Pons (tissue), 1 donor: ENCODE data around the gene TLR8.
A peak's percentile ranks its signal among the peaks of the same experiment; 100 is the strongest.
"Not testable (repeated sequence)": the region's sequence is repeated elsewhere in the genome, so short reads cannot be mapped to it uniquely, and the experiment has no call there.

Source experiments
- DNase-seq: peaks from one replicate; pipeline ENCODE4 v3.0.0-alpha.2; 2016; ENCODE audit warnings: low spot score

The TLR8 gene

DNA sequence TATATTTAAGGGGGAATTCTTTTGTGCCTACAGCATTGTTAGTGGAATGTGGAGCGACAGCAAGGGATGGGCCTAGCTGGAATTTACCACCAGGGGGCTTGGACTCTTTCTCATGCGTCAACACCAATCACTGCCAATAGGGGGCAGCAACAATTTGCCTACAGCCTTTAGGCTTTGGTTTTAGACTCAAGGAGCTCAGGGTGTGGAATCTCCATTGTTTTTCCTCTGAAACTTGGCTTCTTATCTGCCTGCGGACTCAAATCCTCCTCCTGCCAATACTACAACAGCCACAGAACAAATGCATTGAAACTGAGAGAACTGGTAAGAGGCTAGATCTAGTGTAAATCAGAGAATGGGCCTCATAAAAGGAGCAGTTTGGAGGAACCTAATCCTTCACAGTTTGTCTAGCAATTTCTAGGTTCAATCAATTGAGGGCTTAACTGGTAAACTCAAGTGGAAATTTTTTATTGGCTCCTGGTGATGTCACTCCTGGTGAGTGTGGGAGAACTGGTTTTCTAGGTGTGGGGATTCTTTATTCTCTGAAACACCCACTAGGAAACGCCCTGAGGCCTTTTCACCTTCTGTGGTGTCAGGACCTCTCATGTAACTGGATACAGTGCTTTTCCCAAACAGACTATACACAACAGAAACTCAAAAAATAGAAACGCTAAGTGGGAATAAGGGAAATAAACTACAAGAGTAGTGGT, 40.6 kb downstream of the TLR8 start:
- peak; percentile 58 for DNase-seq

DNA sequence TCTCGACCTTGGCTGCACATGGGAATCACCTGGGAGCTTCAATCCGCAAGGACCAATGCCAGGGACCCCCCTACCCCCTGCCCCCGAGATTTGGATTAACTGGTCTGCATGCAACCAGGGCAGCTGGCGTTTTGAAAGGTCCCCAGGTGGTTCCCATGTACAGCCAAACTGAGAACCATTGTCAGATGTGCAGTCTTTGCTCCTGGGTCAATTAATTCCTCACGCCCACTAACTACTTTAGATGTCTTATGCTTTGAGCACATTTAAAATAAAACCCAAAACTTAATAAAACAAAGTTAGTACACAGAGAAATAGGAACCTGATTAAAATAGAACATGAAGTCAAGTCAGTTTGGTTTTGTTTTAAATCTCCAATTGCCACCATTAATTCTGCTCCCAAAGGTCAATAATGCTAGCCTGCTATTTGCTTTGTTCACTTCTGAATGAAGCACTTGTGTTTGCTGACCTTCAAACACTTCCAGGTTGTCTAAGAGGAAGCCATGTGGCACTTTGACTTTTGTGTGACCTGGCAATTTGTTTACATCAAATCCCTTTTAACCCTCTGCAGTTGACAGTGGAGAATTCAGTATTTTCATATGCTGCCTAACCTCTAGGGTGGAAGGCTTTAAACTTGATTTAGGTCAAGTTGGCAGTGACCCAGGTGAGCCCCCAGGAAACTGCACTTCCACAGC, 41.3 kb downstream of the TLR8 start:
- no peak for DNase-seq

DNA sequence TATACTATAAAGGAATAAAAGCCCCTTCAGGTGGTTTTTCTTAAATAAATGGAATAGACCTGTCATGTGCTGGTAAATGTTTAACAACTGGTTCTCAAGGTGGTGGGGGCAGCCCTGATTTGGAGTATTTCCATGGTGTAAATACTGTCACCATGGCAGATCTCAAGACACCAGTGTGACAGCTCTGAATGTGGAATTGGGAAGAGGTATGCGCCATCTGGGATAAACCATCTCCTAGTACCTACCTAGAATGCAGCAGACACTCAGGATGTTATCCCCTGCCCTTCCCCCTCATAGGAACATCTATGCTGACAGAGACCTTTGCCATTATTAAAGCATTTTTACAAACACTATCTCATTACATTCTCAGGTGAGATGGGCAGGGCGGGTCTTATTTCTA, 42.1 kb downstream of the TLR8 start:
- DNase-seq, result no peak

DNA sequence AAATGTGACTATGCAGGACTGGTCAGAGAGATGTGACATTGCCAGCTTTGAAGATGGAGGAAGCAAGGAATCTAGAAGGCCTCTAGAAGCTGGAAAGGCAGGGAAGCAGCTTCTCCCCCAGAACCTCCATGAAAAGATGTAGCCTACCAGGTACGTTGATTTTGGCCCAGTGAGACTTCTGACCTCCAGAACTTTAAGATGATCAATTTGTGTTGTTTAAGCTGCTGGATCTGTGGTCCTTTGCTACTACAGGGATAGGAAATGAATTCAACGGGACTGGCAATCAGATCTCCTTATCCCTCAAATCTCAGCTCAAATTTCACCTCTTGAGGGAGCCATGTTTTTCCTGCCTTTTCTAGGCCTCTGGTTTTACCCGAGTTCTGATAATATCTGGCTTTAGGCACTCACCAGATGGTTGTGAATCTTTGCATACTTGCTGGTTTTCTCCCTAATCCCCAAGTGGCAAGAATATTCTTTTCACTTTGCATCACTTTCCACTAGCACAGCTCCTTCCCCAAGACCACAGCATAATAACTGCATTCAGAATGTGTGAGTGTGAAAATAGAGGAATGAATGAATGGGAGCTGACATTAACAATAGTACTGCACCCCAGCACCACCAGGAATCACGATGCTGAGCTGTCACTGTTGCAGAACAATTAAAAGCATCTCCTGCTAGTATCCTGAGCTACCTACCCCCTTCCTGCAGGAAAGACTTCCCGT, 42.9 kb downstream of the TLR8 start:
- no peak for DNase-seq

DNA sequence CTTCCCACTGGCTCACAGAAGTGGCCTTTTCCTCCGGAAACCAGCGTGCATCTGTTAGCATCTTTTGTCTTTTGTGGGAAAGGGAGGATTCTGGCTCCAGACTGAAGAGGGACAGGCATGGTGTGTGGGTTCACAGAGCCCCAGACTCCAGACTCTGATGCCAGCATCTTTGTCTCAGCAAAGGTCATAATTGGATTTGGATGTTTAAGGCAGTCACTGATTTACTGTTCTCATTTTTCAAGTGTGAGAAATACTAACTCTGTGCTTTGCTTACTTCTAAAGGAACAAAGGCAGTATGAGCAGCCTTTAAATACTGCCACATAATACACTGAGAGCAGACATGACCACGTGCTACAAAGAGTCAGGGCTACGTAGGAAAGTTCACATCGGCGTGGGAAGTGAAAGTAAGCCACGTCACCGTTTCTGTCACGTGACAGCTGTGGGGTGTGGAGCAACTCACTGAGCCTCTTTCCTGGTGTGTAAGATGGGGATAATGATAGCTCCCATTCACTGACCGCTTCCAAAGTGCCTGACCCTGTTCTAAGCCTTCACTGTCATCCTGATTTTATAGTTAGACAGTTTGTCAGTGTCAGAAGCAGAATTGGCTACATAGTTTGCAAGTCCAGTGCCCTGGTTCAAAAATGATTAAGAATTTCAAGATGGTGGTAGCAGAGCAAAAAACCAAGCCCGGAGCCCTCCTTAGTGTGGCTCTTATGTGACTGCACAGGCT, 43.7 kb downstream of the TLR8 start:
- DNase-seq, result peak; percentile 89

DNA sequence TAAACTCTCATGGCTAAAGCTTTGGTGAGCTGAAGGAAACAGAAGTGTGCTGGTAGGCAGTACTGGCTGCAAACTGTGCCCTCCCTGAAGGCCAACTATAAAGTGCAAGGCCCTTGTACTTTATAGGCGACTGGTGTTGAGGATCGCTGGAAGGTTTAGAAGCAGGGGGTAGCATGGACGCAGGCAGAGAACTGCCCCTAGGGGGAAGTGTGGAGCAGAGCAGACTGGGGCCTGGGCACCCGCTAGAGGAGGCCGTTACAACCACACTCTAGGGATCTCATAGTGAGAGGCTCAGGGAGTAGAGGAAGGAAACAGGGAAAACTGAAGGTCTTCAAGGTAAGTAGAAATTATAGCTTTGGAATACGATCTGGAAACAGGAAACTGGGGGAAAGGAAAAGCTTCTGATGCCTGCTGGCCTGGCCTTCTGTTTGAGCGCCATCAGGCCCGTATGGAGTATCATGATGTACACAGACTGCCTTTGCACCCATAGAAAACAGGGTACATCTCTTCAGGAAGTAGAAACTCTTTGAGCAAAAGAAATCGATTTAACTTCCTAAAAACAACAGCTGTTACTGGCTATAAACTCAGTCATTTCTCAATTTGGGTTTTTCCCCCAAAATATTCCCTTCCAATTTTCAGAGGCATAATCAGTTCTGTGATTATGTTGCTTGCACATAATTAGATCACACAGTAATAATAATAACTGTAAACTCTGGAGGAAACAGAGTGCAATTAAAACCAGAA, 44.6 kb downstream of the TLR8 start:
- DNase-seq, result no peak

DNA sequence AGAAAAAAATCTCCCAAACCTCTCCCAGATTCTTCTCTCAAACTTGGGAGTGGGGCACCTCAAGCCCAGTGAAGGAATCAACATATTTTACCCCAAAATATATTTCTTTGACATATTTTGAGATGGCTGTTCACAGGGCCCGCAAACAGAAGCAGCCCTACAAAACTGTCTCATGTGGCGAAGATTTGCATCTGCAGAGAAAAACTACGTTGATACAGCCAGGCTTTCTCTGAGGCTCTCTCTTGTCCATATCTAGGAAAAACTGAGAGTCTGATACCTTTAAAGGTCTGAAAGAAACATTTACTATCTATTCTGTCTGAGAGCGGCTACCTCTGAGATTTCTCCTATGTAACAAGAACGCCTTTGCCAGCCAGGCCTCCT, 45.2 kb downstream of the TLR8 start:
- no peak for DNase-seq

DNA sequence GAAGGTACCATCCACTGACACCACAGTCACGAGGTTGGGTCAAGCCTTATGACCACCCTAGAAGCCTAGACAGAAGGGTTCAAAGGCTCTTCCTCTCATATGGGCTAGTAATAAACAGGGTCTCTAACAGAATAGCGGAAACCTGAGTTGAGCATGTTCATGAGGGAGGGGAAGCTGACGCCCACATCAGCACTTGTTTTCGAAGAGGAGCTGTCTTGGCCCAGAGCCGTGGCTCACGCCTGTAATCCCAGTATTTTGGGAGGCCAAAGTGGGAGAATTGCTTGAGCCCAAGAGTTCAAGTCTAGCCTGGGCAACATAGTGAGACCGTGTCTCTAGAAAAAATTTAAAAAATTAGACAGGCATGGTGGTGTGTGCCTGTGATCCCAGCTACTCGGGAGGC, 47.0 kb downstream of the TLR8 start:
- no peak for DNase-seq

DNA sequence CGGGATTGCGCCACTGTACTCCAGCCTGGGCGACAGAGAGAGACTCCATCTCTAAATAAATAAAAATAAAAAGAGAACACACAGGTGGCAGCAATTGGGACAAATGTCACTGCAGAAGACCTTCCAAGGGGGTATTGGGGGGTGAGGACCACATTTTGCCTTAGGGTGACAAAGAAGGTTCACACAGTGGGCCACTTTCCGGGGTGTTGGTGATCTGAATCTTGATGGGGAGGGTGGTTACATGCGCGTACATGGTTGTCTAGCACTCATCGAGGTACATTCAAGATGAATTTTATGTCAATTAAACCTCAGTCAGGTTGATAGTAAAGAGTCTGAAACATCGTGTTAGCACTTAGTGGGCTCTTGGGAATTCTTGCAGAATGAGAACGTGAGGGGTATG, 48.0 kb downstream of the TLR8 start:
- no peak for DNase-seq

DNA sequence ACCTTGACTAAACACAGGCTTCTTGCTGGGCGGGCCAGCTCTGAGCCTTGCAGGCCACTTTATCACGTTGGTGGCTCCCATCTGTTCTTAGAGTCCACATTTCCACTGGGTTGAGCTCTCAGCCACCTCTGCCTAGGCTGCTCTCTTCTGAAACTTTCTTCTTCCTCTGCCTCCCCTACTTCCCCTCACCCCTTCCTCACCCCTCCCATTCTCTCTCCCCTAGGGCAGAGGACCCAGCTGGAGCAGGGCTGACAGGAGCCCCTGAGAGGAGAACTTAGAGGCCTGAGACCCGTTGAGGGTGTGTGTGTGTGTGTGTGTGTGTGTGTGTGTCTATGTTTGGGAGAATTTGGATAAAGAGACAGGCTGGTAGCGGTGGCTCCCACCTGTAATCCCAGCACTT, 48.6 kb downstream of the TLR8 start:
- no peak for DNase-seq

DNA sequence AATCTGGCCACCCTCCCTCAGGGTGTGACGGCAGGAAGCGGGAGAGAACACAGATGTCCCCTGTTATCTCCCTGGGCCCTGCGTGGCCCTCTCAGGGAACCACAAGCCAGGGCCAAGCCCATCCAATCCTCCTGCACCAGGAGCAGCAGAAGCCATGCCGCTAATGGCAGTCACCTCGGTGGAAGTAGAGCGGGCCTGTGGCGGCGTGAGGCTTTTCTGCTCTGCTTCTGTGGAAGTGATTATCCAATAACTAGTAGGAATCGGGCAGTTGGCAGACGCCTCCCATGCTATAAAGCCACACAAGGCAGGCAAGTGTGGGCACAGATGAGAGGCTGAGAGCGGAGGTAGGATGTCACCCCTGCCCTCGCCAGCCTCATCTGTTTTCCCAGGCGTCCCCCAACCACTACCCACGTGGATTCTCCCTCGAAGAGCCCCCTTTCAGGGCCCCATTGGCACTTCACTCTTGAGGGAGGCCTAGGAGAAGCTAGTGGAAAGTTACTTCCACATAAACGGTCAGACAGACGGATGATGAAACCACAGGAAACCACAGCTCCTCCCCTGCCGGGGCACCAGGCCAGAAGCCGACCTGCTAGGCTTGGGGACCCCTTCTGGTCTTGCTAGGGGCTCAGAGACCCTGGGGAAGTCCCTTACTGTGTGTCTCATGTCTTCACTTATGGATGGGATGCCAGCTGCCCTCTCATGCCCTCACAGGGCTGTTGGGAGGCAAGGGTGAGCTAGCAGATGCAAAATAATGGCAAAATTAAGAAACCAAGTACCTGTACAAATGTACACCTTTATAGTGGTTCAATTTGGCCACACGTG, 49.7 kb downstream of the TLR8 start:
- peak; percentile 52 for DNase-seq

DNA sequence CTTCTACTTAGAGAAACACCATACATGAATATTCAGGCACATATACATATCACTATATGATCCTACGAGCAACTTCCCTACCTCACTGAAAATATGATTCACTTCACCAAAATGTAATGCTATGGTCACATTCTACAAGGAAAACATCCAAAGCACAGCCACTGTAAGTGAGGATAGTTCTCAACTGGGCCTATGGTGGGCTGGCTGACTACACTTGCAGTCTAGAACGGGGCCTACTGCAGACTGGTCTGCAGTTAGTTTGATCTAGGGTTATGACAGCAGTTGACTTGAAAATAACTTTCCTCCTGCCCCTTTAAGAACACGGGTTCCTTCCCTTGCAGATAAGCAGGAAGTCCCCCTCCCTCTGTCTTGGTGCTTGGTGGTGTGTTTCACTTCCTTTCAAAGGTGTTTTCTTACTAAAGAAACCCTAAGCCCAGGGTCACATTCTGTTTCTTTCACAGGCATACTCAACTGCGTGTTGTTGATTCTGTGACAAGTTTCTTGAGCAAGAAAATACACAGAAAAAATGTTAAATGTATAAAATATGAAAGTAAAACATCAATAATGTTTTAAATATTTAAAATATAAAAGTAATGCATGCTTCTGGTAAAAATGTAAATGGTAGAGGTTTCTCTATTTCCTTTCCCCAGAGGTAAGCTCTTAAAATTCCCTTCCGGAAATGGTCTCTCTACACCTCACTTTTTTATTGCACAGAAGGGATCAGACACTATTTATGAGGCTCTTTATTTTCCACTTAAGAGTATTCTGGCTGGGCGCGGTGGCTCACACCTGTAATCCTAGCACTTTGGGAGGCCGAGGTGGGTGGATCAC, 50.5 kb downstream of the TLR8 start:
- peak; percentile 60 for DNase-seq

DNA sequence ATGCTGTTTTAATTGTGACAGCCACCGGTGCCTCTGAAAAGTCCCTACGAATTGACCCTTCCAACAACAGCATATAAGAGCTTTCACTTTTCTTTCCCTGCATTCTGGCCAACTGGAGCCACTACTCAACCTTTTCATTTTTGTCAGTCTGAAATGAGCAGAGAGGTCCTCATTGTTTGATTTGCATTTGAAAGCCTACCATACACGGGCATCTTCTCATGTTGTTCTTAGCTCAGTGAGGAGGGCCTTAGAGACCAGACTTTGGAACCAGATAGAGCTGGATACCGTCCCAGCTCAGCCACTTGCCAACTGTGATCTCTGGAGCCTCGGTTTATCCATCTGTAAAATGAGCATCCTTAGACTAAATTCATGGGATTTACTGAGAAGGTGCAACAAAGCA, 51.6 kb downstream of the TLR8 start:
- DNase-seq, result no peak

DNA sequence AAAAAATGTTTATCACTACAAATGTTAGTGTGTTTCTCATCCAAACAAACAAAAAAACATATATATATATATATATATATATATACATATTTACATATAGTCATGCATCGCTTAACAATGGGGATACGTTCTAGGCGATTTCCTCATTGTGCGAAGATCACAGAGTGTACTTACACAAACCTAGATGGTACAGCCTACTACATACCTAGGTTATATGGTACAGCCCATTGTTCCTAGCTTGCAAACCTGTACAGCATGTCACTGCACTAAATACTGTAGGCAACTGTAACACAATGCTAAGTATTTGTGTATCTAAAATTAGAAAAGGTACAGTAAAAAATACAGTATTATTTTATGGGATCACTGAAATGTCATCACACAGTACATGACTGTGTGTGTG, 52.0 kb downstream of the TLR8 start:
- no peak for DNase-seq

DNA sequence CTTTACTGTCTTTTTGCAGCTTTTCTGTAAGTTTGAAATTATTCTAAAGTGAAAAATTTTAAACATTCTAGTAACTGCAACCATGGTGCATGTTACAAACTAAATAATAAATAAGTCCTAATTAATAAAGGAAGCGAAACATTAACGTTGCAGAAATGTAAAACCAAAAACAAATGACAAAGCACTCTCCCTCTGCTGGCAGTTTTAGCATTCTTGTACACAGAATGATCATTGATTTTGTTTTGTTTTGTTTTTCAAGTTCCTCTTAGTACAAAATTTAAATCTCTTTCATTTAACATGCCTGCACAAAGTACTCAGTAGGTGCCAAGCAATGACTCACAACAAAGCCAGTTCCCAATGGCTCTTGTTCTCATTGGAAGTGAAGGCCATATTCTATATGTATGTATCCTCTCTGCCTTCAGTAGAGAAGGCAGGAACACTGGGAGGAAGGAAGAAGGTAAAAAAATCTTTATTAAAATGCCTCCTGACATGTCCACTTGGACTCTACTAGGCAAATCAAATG, 54.8 kb downstream of the TLR8 start:
- no peak for DNase-seq

DNA sequence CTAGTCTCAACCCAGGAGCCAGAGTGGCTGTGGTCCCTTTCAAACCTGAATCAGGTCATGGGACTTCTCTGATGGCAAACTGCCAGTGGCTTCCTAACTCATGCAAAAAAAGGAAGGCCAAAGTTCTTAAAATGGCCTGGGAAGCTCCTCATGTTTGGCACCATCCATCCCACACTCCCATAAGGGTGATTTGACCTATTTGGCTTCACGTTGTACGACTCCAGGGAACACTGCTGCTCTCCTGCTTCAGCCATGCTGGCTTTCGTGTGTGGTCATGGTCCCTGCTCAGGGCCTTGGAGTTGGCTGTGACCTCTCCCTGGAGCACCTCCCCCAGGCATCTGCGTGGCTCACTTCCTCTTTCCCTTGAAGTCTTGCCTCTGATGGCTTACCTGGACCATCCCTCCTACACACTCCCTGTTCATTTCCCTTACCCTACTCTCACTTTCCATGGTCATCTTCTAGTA, 55.7 kb downstream of the TLR8 start:
- no peak for DNase-seq

DNA sequence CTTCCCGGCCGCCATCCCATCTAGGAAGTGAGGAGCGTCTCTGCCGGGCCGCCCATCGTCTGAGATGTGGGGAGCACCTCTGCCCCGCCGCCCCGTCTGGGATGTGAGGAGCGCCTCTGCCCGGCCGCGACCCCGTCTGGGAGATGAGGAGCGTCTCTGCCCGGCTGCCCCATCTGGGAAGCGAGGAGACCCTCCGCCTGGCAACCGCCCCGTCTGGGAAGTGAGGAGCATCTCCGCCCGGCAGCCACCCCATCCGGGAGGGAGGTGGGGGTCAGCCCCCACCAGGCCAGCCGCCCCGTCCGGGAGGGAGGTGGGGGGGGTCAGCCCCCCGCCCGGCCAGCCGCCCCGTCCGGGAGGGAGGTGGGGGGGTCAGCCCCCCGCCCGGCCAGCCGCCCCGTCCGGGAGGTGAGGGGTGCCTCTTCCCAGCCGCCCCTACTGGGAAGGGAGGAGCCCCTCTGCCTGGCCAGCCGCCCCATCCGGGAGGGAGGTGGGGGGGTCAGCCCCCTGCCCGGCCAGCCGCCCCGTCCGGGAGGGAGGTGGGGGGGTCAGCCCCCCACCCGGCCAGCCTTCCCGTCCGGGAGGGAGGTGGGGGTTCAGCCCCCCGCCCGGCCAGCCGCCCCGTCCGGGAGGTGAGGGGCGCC, 56.9 kb downstream of the TLR8 start:
- not testable (repeated sequence) for DNase-seq

DNA sequence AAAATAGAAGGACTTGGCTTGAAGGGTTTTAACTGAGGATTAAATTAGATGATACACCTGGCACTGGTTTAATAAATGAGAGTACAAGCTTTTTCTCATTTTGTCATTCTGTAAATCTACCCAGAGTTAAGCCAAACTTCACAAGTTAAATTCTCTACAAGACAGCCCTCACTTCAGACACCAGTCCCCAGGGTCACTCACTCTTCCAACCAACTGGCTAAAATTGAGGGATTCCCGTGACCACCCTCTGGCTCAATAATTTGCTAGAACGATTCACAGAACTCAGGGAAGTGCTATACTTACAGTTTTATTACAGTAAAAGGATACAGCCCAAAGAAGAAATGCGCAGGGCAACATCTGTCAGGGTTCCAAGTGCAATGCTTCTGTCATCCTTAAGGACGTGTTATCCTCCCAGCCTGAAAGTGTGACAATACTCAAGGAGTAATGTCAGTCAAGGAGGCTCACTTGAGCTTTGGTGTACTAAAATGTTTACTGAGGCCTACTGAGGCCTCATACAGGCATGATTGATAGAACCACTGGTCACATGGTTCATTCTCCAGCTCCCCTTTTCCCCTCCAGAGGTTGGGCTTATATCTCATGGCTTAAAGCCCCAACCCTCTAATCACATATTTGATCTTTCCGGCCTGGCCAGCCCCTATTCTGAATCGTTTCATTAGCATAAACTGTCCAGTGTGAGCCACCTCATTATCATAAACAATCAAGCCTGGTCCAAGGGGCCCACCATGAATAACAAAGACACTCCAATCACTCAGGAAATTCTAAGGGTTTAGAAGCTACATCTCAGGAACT, 58.9 kb downstream of the TLR8 start:
- no peak for DNase-seq
